Kidney epithelial cell (primary cell): ENCODE measurements around the gene LRCH4. TPM values are rescaled to one million over a fixed set of nuclear protein-coding genes. Genes with fewer than 3 reads are reported as not detected.

Source experiments
- DNase-seq: peaks from one replicate; pipeline ENCODE4 v3.0.0-alpha.2; 2010; ENCODE audit warnings: low read depth
- H3K27me3 ChIP-seq: 2 replicates; pipeline ENCODE4 v1.6.0; 2011; ENCODE audit warnings: low read length; ENCODE audit not compliant: control insufficient read depth, insufficient read depth
- H3K36me3 ChIP-seq: 2 replicates; pipeline ENCODE4 v1.5.1; 2011; ENCODE audit warnings: low read length; ENCODE audit not compliant: control insufficient read depth, insufficient read depth
- H3K4me3 ChIP-seq: 2 replicates; pipeline ENCODE4 v1.5.1; 2011; ENCODE audit warnings: low read depth, mild to moderate bottlenecking, control low read depth, low read length
- total RNA-seq: library from RNA; depleted of rRNA; stranded (reverse); fragments of >200 nt; gene quantifications from 2 replicates; pipeline ENCODE4 v1.2.3, GENCODE V29; 2015
- TF ChIP-seq, protein P1 (sequence below): IDR thresholded peaks from 2 replicates; pipeline ENCODE4 v1.5.1; 2011; ENCODE audit warnings: mild to moderate bottlenecking, moderate library complexity, low read length, control low read depth, inconsistent platforms; ENCODE audit not compliant: insufficient read depth, poor library complexity, severe bottlenecking

Gene LRCH4
- total RNA-seq, 1 donor from 2014 or later: 69.0 TPM

DNA sequence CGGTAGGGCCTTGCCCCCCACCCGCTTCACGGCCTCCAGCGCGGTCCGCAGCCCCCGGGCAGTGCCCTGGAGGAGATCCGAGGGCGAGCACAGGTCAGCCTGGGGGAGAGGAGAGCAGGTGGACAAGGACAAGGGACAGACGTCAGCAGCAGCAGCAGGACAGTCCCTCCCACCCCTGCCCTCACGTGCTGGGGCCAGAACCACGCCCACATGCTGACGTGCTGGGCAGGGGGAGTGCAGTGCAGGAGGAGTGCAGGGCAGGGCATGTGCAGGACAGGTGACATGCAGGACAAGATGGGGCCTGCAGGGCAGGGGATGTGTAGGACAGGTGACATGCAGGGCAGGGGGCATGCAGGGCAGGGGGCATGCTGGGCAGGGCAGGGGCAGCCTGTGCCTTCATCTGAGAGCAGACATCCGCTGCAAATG lies 10.7 kb downstream of the LRCH4 start:
- peaks cover 2% of the 10 kb centered on the region for H3K36me3 ChIP-seq

DNA sequence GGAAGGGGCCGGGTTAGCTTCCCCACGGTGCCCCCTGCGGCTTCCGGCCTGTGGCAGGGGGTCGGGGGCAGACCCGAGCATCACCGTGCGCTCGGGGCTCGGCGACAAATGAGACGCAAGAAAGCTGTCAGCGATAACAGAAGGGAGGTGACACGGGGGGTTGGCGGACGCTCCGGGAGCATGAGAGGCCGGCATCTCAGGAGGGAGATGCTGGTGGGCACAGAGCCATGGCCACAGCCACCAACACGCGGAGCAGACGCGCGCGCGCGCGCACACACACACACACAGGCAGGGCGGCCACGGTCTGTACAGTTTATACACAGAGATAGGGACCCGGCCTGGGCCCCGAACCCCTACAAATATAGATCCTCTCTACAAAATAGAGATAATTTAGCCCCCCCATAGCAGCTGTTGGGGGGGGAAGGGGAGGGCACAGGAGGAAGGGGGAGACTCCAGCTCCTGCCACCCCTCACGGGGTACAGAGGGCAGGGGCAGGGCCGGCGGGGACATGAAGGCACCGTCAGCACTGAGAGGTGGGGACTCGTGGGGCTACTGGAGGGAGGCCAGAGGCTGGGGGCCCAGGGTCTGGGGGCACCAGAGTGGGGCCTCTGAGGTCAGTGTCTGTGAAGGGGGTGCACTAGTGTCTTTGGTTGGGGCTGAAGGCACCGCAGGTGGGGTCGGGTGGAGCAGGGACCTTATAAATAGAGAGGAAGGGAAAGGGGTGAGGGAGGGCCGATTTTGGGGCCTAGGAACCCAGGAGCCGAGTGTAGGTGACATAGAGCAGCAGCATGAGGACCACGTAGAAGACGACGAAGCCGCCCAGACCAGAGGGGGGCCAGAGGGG lies 11.3 kb downstream of the LRCH4 start:
- Histone ChIP-seq H3K4me3 (no peak overlapping the region), H3K36me3 (peaks cover 1% of the 10 kb centered on the region), H3K27me3 (peaks cover 5% of the 10 kb centered on the region)
- TF ChIP-seq, protein P1, sequence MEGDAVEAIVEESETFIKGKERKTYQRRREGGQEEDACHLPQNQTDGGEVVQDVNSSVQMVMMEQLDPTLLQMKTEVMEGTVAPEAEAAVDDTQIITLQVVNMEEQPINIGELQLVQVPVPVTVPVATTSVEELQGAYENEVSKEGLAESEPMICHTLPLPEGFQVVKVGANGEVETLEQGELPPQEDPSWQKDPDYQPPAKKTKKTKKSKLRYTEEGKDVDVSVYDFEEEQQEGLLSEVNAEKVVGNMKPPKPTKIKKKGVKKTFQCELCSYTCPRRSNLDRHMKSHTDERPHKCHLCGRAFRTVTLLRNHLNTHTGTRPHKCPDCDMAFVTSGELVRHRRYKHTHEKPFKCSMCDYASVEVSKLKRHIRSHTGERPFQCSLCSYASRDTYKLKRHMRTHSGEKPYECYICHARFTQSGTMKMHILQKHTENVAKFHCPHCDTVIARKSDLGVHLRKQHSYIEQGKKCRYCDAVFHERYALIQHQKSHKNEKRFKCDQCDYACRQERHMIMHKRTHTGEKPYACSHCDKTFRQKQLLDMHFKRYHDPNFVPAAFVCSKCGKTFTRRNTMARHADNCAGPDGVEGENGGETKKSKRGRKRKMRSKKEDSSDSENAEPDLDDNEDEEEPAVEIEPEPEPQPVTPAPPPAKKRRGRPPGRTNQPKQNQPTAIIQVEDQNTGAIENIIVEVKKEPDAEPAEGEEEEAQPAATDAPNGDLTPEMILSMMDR: no peak
- DNase-seq: no peak

More for the DNA sequence above, 10.7 kb downstream of the LRCH4 start:
- no peak overlapping the region for H3K4me3 ChIP-seq
- DNase-seq: no peak
- H3K27me3 ChIP-seq: peaks cover under 1% of the 10 kb centered on the region
- TF ChIP-seq, protein P1: no peak

DNA sequence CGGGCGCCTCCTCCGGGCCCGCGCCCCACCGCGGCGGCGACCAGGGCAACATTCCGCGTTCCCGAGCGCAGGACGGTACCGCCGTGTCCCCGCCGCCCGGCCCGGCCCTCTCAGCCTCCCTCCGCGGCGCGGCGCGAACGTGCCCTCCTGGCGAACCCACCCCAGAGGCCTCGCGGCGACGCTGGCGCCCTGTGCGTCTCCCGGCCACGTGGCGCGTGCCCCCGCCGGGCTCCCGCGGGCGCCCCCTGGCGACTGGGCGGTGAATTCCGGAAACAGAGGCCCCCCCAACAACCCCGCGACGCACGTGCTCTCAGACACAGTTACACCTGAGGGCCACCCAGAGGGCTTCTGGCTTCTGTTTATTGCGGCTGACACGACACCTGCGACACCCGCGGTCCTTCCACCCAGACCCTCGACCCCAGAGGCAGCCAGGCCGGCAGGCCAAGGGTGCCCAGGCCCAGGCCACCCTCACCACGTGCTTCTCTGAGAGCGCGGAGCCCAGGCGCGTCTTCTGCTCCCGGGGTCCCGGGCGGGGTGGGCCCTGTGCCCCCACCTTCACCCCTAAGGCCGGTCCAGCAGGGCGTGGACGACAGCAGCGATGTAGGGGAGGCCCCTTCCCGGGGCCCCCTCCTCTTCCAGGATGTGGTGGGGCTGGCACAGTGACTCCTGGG lies 12.1 kb downstream of the LRCH4 start, which contains the start of gene SAP25:
SAP25 (minus strand) TSS at position 210 of the 671 bp plus-strand sequence; CDS start at position 52, 158 bp downstream.
- TF ChIP-seq, protein P1: no peak
- H3K36me3 ChIP-seq: no peaks in the 10 kb centered on the region
- DNase-seq: no peak

DNA sequence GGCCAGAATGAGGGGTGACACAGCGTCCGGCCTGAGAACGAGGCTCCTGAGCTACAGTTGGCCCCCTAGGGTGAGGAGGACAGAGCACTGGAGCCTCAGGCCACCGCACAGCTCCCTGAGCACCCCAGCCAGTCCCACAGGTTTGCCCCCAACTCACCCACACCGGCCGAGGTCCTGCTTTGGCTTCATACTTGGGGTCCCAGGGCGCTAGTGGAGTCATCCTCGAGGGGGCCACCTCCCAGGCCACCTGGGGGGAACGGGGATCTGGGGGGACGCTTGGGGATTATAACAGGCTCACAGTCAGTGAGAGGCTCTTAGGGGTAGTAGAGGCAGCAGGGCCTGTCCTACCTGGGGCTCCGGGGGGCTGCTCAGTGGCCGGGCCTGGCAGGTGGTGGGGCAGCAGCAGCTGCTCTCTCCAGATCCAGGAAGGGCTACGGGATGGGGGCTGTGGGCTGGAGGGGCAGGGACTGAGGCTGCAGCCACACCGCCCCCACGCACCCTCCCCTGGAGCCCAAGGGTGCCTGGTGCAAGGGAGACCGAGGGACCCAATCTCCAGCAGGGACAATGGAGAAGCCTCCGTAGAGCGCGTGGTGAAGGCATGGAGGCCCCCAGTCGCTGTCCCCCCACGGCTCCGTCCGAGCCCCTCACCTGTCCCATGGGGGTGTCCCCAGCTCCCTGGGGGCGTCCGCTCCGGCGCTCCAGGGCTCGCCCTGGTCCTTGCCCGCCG lies 12.8 kb downstream of the LRCH4 start:
- TF ChIP-seq, protein P1: no peak
- H3K36me3 ChIP-seq: no peaks in the 10 kb centered on the region
- no peak overlapping the region for H3K4me3 ChIP-seq
- peaks cover 6% of the 10 kb centered on the region for H3K27me3 ChIP-seq
- DNase-seq: no peak

More for the DNA sequence above, 12.1 kb downstream of the LRCH4 start, which contains the start of gene SAP25:
- H3K4me3 ChIP-seq: no peak within 1 kb of the TSS
- H3K27me3 ChIP-seq: peaks cover 6% of the 10 kb centered on the region

DNA sequence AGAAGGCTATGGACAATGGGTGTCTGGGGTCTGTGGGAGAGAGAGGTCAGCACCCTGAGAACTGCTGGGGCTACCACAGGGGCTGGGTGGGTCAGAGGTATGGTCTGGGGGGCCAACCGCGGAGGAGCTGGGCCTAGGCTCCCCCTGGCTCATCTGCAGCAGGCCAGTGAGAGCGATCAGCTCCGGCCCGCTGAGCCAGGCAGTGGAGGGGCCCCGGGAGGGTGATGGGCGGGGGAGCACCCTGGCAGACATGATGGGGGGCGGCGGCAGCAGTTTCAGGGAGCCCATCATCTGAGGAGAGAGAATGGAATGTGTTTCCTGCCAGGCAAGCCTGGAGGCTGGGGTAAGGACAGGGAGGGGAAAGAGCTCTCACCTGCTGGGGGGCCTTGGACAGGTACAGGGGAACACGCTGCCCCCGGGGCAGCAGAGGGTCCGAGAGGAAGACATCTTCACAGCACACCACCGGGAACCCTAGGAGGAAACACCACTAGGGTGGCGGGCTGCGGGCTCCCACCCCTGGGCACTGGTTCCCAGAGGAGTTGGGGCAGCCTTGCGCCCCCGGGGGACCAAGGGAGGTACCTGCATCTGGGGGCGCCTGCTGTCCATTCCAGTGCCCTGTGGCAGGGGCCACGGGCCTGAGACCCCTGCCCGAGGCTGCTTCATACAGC lies 13.5 kb downstream of the LRCH4 start:
- H3K27me3 ChIP-seq: peaks cover 6% of the 10 kb centered on the region
- TF ChIP-seq, protein P1: no peak
- no peaks in the 10 kb centered on the region for H3K36me3 ChIP-seq
- H3K4me3 ChIP-seq: no peak overlapping the region
- no peak for DNase-seq
